ENCODE data around the gene POLDIP3. TPM values are rescaled to one million over a fixed set of nuclear protein-coding genes. Genes with fewer than 3 reads are reported as not detected.
A peak's percentile ranks its signal among the peaks of the same experiment; 100 is the strongest.
"Not testable (repeated sequence)": the region's sequence is repeated elsewhere in the genome, so short reads cannot be mapped to it uniquely, and the experiment has no call there.

POLDIP3 gene
- total and polyA plus RNA-seq, 2 of the 4 experiments (the other 2 are of a cell fraction): 33.9 to 43.6 TPM

- Histone ChIP-seq H3K4me1 (ENCODE audit: control insufficient read depth, insufficient read depth, low read length) (peaks cover 17% of the 10 kb centered on the region), H3K4me2 (ENCODE audit: low read depth, low read length) (no peak overlapping the region), H4K20me1 (ENCODE audit: insufficient read depth, low read length) (peaks cover 40% of the 10 kb centered on the region), H3K9me1 (ENCODE audit: insufficient read depth, low read length) (peaks cover 21% of the 10 kb centered on the region), H4K5ac (ENCODE audit: low read depth, low read length) (no peak overlapping the region), H2AFZ (replicated peaks; ENCODE audit: low read length, poor library complexity) (no peak overlapping the region), H3K36me3 (ENCODE audit: control insufficient read depth, insufficient read depth, low read length) (peaks cover 14% of the 10 kb centered on the region; the same call in 1 of the 2 replicates), H3K9ac (ENCODE audit: low read depth, low read length) (no peak overlapping the region), H2BK120ac (ENCODE audit: low read depth, low read length) (no peak overlapping the region), H2BK15ac (ENCODE audit: low read depth, low read length) (no peak overlapping the region), H3K4ac (ENCODE audit: low read depth, low read length) (no peak overlapping the region), H3K27ac (ENCODE audit: insufficient read depth, low read length) (no peak overlapping the region), H2BK5ac (ENCODE audit: low read depth, low read length, poor library complexity, severe bottlenecking) (no peak overlapping the region), H2AK5ac (ENCODE audit: low read depth, low read length) (no peak overlapping the region; the same call in 1 of the 2 replicates), H3K14ac (replicated peaks; ENCODE audit: low read depth, low read length) (0 out of 2 replicates have a peak overlapping the region, but pooled peaks have one; percentile 37), H4K8ac (ENCODE audit: low read depth in 2 of 2, low read length in 2 of 2) (peak overlapping the region in 1 of 2 experiments; percentile 24; a peak in 1 of 4 replicates), H3K79me1 (ENCODE audit: low read depth in 1 of 2, low read length in 2 of 2) (peaks cover 4 to 36% of the 10 kb centered on the region in 2 experiments; a peak in 3 of 4 replicates), H3K56ac (ENCODE audit: extremely low read depth, insufficient read depth, low read length) (no peak overlapping the region), H4K91ac (ENCODE audit: insufficient read depth, low read depth, low read length) (no peak overlapping the region), H2BK20ac (ENCODE audit: low read depth, low read length) (no peak overlapping the region), H3K18ac (ENCODE audit: low read depth, low read length) (no peak overlapping the region), H2AK9ac (replicated peaks; ENCODE audit: low read depth, low read length, poor library complexity) (peak overlapping the region; percentile 23), H3K27me3 (ENCODE audit: control insufficient read depth, insufficient read depth, low read length) (no peaks in the 10 kb centered on the region), H3K23ac (ENCODE audit: low read depth, low read length) (no peak overlapping the region), H3K9me3 (ENCODE audit: control insufficient read depth, insufficient read depth, low read length) (no peaks in the 10 kb centered on the region), H3K4me3 (ENCODE audit: insufficient read depth, low read depth, low read length) (no peak overlapping the region)
- intact Hi-C loops (cut with micrococcal nuclease) (no loop called here), in situ Hi-C loops (cut with MboI; ENCODE audit: low sequenced_read_pairs) (no loop called here), dilution Hi-C loops (cut with HindIII; ENCODE audit: low sequenced_read_pairs, unreplicated experiment) (no loop called here)
- WGBS, 2 experiments (ENCODE audit: extremely low coverage in 2 of 2, insufficient read length in 1 of 2): 49% methylated on average over 8 of the region's 20 CpGs; no CpG with 5 or more reads in 1 of the 2 experiments
- ChIA-PET POLR2A (ENCODE audit: unreplicated experiment) (no interaction called here), CTCF (no interaction called here)
- no TSS peak for BruUV-seq (replicated peaks)
- no peak for DNase-seq
- TF ChIP-seq MAZ (IDR thresholded peaks at IDR 0.05; ENCODE audit: borderline replicate concordance, low read depth, low read length): no peak
- ATAC-seq (ENCODE audit: low read depth): no peak
Measured at GRCh38 chr22:42617155-42617983, 2.7 kb upstream of the POLDIP3 start.

GRCh38 chr22:42615860-42616175 lies 1.1 kb upstream of the POLDIP3 start:
- BruUV-seq (replicated peaks); H4K91ac ChIP-seq (ENCODE audit: insufficient read depth, low read depth, low read length); H3K9me3 ChIP-seq (ENCODE audit: control insufficient read depth, insufficient read depth, low read length); H2AFZ ChIP-seq (replicated peaks; ENCODE audit: low read length, poor library complexity); H2BK15ac ChIP-seq (ENCODE audit: low read depth, low read length); H3K56ac ChIP-seq (ENCODE audit: extremely low read depth, insufficient read depth, low read length); H2AK9ac ChIP-seq (replicated peaks; ENCODE audit: low read depth, low read length, poor library complexity); H2BK20ac ChIP-seq (ENCODE audit: low read depth, low read length); in situ Hi-C loops (cut with MboI; ENCODE audit: low sequenced_read_pairs); CTCF ChIA-PET; H3K18ac ChIP-seq (ENCODE audit: low read depth, low read length); H3K4me3 ChIP-seq (ENCODE audit: insufficient read depth, low read depth, low read length); DNase-seq; H2AK5ac ChIP-seq (ENCODE audit: low read depth, low read length); H3K27me3 ChIP-seq (ENCODE audit: control insufficient read depth, insufficient read depth, low read length); H2BK5ac ChIP-seq (ENCODE audit: low read depth, low read length, poor library complexity, severe bottlenecking); dilution Hi-C loops (cut with HindIII; ENCODE audit: low sequenced_read_pairs, unreplicated experiment); ATAC-seq (ENCODE audit: low read depth); H2BK120ac ChIP-seq (ENCODE audit: low read depth, low read length): not testable (repeated sequence)
- Histone ChIP-seq H3K14ac (replicated peaks; ENCODE audit: low read depth, low read length) (0 out of 2 replicates have a peak overlapping the region, but pooled peaks have one; percentile 0), H4K5ac (ENCODE audit: low read depth, low read length) (0 out of 2 replicates have a peak overlapping the region, but pooled peaks have one; percentile 16), H3K4me1 (ENCODE audit: control insufficient read depth, insufficient read depth, low read length) (peaks cover 16% of the 10 kb centered on the region), H4K20me1 (ENCODE audit: insufficient read depth, low read length) (peaks cover 42% of the 10 kb centered on the region), H3K27ac (ENCODE audit: insufficient read depth, low read length) (peak overlapping the region; percentile 99; the same call in 1 of the 2 replicates), H3K79me1 (ENCODE audit: low read depth in 1 of 2, low read length in 2 of 2) (peaks cover 4 to 38% of the 10 kb centered on the region in 2 experiments; a peak in 3 of 4 replicates), H3K36me3 (ENCODE audit: control insufficient read depth, insufficient read depth, low read length) (peaks cover 16% of the 10 kb centered on the region), H3K9me1 (ENCODE audit: insufficient read depth, low read length) (peaks cover 22% of the 10 kb centered on the region), H4K8ac (ENCODE audit: low read depth in 2 of 2, low read length in 2 of 2) (peak overlapping the region in 1 of 2 experiments; percentile 92; a peak in 1 of 4 replicates), H3K9ac (ENCODE audit: low read depth, low read length) (0 out of 2 replicates have a peak overlapping the region, but pooled peaks have one; percentile 0), H3K4me2 (ENCODE audit: low read depth, low read length) (peak overlapping the region; percentile 48), H3K23ac (ENCODE audit: low read depth, low read length) (peak overlapping the region; percentile 6; the same call in 1 of the 2 replicates), H3K4ac (ENCODE audit: low read depth, low read length) (peak overlapping the region; percentile 3; the same call in 1 of the 2 replicates)
- POLR2A ChIA-PET (ENCODE audit: unreplicated experiment): interaction anchor here (0.6 to 1.5 kb wide), 4 partner anchors 115 to 379 kb away, joined by 3 to 6 read pairs (median 4); no protein-coding TSS in a partner anchor
- intact Hi-C loops (cut with micrococcal nuclease): loop anchor here (1.0 kb wide), 1 partner anchor 204 kb away; no protein-coding TSS in a partner anchor
- no CpG with 5 or more reads among the region's 13 CpGs for WGBS, 2 experiments (ENCODE audit: extremely low coverage in 2 of 2, insufficient read length in 1 of 2)
